Measurements from ENCODE around the gene SPDYE2.
"Not testable (repeated sequence)": the region's sequence is repeated elsewhere in the genome, so short reads cannot be mapped to it uniquely, and the experiment has no call there.

Gene SPDYE2

GRCh38 chr7:102540604-102541003, 10.4 kb upstream of the SPDYE2 start:
- DNase-seq (ENCODE audit: extremely low read depth, low read depth): not testable (repeated sequence)

- not testable (repeated sequence) for DNase-seq (ENCODE audit: extremely low read depth, low read depth)
These were observed 8.9 kb upstream of the SPDYE2 start for GRCh38 chr7:102542083-102542482.

GRCh38 chr7:102542771-102543170, 8.3 kb upstream of the SPDYE2 start:
- not testable (repeated sequence) for DNase-seq (ENCODE audit: extremely low read depth, low read depth)

- DNase-seq (ENCODE audit: extremely low read depth, low read depth): not testable (repeated sequence)
These were observed 7.4 kb upstream of the SPDYE2 start, which contains the start of gene UPK3BL2 for GRCh38 chr7:102543596-102543995. Gene UPK3BL2, minus strand, starts transcription at chr7:102543696. Its CDS starts 60 bp downstream, at chr7:102543636.

DNA sequence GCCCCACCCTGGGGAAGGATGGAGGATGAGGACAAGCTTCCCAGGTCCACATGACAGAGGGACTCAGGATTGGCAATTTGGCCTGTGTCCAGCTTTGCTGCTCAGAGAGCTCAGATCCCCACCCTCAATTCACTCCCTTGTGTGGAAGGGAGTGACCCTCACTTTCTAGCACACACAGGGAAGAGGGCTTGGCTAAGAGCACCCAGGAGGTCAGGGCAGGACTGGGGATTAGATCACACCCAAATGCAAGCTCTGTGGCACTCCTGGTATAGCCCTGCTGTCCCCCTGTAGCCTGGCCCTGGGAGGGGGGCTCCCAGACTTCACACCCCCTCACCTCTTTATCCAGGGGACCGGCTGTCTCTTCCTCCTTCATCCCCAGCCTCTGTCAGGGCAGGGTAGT, 6.7 kb upstream of the SPDYE2 start:
- DNase-seq (ENCODE audit: extremely low read depth, low read depth): not testable (repeated sequence)

GRCh38 chr7:102545288-102545687, 5.7 kb upstream of the SPDYE2 start:
- not testable (repeated sequence) for DNase-seq (ENCODE audit: extremely low read depth, low read depth)

DNA sequence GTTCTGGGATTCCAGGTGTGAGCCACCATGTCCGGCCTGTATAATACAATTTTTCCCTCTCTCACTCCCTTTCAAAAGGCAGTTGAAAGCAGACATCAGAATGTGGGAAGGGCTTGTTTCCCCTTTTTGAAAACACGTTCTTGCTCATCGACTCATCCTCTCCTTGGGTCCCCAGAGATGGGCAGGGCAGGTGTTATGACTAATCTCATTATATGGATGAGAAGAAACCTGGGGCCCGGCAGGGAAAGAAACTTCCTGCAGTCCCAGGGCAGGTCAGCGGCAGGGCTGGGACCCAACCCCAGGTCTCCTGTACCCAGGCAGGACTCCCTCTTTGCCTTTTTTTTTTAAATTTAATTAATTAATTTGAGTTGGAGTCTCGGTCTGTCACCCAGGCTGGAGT, 4.7 kb upstream of the SPDYE2 start:
- DNase-seq (ENCODE audit: extremely low read depth, low read depth): not testable (repeated sequence)

GRCh38 chr7:102568620-102569019, 17.6 kb downstream of the SPDYE2 start:
- not testable (repeated sequence) for DNase-seq (ENCODE audit: extremely low read depth, low read depth)

GRCh38 chr7:102572261-102573239, 21.5 kb downstream of the SPDYE2 start, which contains the start of gene POLR2J3:
Gene POLR2J3, minus strand, starts transcription at chr7:102572583. Its CDS starts 62 bp downstream, at chr7:102572521.
- peak; percentile 83 for DNase-seq (ENCODE audit: extremely low read depth, low read depth)
- TF ChIP-seq CTCF (IDR thresholded peaks at IDR 0.05; ENCODE audit: low read depth, low read length): peak; percentile 41

DNA sequence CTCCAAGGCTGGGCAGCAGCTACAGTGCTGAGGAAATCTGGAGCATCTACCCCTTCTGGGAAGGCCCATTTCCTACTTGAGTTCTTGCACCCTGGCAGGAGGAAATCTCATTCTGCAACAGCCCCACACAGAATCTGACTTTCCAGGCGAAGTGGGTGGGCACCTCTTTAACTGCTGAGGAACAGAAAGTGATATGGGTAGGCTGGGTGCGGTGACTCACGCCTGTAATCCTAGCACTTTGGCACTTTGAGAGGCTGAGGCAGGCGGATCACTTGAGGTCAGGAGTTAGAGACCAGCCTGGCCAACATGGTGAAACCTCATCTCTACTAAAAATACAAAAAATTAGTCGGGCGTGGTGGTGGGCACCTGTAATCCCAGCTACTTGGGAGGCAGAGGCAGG, 23.6 kb downstream of the SPDYE2 start:
- not testable (repeated sequence) for DNase-seq (ENCODE audit: extremely low read depth, low read depth)

DNA sequence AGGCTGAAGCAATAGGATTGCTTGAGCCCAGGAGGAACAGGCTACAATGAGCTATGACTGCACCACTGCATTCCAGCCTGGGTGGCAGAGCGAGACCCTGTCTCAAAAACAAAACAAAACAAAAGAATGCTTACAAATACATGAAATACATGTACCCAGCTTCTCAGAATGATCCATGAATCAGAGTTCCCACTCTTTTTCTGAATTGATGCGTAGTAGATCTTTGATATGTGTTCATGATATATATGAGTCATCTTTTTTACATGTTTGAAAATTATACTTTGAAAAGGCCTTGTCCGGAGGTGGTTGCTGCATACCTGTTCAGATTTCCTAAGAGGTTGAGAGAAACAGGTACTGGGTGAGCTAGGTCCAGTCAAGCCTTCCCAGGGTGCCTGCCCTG, 25.3 kb downstream of the SPDYE2 start:
- not testable (repeated sequence) for DNase-seq (ENCODE audit: extremely low read depth, low read depth)

GRCh38 chr7:102577315-102578240, 26.6 kb downstream of the SPDYE2 start:
- DNase-seq (ENCODE audit: extremely low read depth, low read depth): not testable (repeated sequence)

GRCh38 chr7:102578486-102578885, 27.5 kb downstream of the SPDYE2 start:
- DNase-seq (ENCODE audit: extremely low read depth, low read depth): not testable (repeated sequence)

DNA sequence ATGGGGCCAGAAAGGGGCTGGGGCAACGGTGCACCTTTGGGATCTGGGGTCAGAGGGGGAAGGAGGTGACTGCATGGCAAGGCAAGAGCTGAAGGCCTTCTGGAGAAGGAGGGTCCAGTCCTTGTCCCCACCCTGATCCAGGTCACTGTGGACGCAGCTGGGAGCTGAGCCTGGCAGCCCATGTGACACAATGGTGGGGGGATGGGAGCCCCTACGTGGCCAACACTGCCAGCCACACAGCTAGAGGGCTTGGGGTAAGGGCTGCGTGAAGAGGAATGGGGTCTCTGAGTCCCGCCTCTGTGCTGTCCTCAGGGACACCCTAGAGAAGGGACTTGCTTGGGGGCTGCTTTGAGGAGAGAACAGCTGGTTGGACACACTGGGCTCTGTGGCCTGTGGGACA, 30.7 kb downstream of the SPDYE2 start:
- not testable (repeated sequence) for DNase-seq (ENCODE audit: extremely low read depth, low read depth)

DNA sequence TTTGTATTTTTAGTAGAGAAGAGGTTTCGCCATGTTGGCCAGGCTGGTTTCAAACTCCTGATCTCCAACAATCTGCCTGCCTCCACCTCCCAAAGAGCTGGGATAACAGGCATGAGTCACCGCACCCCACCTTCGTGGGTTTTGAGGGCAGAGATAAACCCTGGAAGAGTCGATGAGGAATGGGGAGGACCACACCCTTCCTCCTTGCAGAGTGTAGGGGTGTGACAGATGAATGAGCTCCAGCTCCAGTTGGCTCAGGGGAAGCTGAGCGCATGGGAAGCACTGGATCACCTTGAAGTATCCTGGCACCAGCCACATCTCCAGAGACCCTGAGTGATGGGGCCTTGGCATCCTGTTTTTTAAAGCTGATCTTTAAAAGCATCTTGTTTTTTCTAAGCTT, 32.5 kb downstream of the SPDYE2 start:
- DNase-seq (ENCODE audit: extremely low read depth, low read depth): not testable (repeated sequence)

GRCh38 chr7:102589857-102590256, 38.8 kb downstream of the SPDYE2 start:
- DNase-seq (ENCODE audit: extremely low read depth, low read depth): not testable (repeated sequence)

DNA sequence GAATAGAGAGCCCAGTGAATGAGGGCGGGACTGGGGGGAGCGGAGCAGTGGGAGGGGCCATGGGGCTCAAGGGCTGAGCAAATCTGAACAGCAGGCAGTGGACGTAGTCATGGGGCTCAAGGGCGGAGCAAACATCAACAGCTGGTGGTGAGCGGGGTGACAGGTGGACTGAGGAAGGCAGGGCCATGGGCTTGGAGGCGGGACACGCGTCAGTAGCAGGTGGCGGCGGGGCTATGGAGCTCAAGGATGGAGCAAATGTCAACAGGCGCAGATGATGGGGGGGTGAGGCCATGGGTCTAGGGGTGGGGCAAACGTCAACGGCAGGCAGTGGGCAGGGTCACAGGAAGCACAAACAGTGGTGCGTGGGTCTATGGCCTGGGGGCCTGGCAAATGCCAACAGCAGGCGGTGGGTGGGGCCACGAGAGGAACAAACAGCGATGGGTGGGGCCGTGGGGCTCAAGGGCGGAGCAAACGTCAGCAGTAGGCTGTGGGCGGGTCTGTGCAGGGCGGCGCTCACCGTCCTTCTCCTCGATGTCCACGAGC, 41.5 kb downstream of the SPDYE2 start:
- not testable (repeated sequence) for DNase-seq (ENCODE audit: extremely low read depth, low read depth)

DNA sequence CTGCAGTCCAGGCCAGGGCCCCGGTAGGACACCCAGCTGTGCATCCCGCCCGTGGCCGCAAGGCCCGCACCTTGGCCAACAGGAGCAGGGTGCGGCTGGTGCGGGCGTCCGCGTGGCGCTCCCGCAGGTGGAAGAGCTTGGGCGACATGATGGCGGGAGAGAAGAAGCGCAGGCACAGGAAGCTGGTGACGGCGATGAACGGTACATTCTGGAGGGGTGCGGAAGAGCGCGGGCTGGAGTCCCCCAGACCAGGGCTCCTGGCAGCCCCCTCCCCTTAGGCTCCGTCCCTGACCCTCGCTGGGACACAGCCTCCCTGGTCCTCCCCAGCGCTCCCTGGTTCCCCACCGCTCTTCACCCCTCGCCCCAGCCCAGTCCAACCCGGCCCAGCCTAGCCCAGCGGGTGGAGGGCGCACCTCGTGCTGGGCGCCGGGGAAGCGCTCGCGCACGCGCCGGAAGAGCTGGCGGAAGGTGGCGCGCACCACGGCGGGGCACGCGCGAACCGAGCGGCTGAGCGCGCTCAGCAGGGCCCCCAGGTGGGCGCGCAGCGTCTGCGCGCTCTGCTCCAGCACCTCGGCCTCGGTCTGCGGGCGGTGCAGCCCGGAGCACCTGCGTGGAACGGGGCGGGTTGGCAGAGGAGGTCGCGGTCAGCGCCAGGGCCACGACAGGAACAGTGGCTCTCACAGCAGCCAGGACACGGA, 42.8 kb downstream of the SPDYE2 start:
- not testable (repeated sequence) for DNase-seq (ENCODE audit: extremely low read depth, low read depth)

DNA sequence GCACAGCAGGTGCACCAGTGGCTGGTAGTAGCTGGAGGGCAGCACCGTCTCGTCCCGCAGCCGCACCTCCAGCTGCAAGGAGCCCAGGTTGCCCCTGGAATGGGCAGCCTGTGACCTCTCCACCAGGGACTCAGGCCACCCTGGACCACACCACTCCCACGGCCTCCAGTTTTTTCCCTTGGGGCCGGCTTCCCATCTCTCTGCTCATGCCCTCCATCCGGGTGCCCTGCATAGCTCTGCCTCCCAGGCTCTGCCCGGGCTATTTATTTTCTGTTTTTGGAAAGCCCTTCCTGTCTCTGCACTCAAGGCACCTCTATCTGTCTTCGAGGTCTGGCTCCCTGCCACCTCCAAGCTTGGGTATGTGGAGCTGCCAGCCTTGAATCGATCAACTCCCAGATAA, 45.0 kb downstream of the SPDYE2 start:
- DNase-seq (ENCODE audit: extremely low read depth, low read depth): not testable (repeated sequence)

All from AG09319 (cell line).